ENCODE results near the gene LRCOL1. TPM values are rescaled to one million over a fixed set of nuclear protein-coding genes. Genes with fewer than 3 reads are reported as not detected.
A peak's percentile ranks its signal among the peaks of the same experiment; 100 is the strongest.

Gene LRCOL1
- total and polyA plus RNA-seq, 3 donors from 2014 or later: 0.81 to 1.6 TPM; not detected in 1

GRCh38 chr12:132566516-132567131 is 43.8 kb downstream of the LRCOL1 start:
- no peaks in the 10 kb centered on the region for H3K9me3 ChIP-seq
- no peak overlapping the region for H3K4me3 ChIP-seq
- no peak overlapping the region for H3K27ac ChIP-seq
- TF ChIP-seq POLR2A (IDR thresholded peaks at IDR 0.05): no peak
- TF ChIP-seq CTCF (IDR thresholded peaks at IDR 0.05): no peak
- H3K36me3 ChIP-seq (ENCODE audit: low read depth, missing control alignments): no peaks in the 10 kb centered on the region
- no peaks in the 10 kb centered on the region for H3K27me3 ChIP-seq
- intact Hi-C loops (cut with DNase I; ENCODE audit: low total_unique reads): no loop called here
- WGBS, 2 donors: 78 to 80% methylated on average over 5 to 25 of the region's 25 CpGs
- peak; percentile 50 for DNase-seq
- H3K4me1 ChIP-seq: no peaks in the 10 kb centered on the region

DNA sequence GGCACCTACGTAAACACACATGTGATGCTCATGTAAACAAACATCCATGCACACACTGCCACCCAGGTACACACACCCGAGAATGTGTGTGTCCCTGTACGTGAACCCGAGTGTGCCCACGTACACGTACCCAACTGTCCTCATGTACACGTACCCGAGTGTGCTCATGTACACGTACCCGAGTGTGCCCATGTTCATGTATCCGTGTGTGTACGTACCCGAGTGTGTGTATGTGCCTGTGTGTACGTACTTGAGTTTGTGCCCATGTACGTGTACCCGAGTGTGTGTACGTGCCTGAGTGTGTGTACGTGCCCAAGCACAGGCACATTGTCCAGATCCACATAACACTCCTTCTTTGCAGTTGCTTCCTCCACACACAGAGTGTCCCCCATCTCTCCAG is 45.0 kb downstream of the LRCOL1 start:
- no peak for DNase-seq
- WGBS, 2 donors: 94 to 99% methylated on average over 18 of the region's 18 CpGs
- TF ChIP-seq CTCF (IDR thresholded peaks at IDR 0.05) (no peak), POLR2A (IDR thresholded peaks at IDR 0.05) (no peak)
- H3K36me3 ChIP-seq (ENCODE audit: low read depth, missing control alignments): no peaks in the 10 kb centered on the region
- no peaks in the 10 kb centered on the region for H3K27me3 ChIP-seq
- H3K4me3 ChIP-seq: no peak overlapping the region
- peaks cover 10% of the 10 kb centered on the region for H3K4me1 ChIP-seq
- no peak overlapping the region for H3K27ac ChIP-seq
- no peaks in the 10 kb centered on the region for H3K9me3 ChIP-seq
- intact Hi-C loops (cut with DNase I; ENCODE audit: low total_unique reads): no loop called here

GRCh38 chr12:132563911-132564310 is 46.5 kb downstream of the LRCOL1 start:
- peaks cover 14% of the 10 kb centered on the region for H3K4me1 ChIP-seq
- no peak overlapping the region for H3K27ac ChIP-seq
- intact Hi-C loops (cut with DNase I; ENCODE audit: low total_unique reads): no loop called here
- TF ChIP-seq POLR2A (IDR thresholded peaks at IDR 0.05) (no peak), CTCF (IDR thresholded peaks at IDR 0.05) (no peak)
- no peaks in the 10 kb centered on the region for H3K36me3 ChIP-seq (ENCODE audit: low read depth, missing control alignments)
- WGBS, 2 donors: 97 to 100% methylated on average over 5 to 20 of the region's 20 CpGs
- no peaks in the 10 kb centered on the region for H3K27me3 ChIP-seq
- H3K9me3 ChIP-seq: no peaks in the 10 kb centered on the region
- DNase-seq: no peak
- no peak overlapping the region for H3K4me3 ChIP-seq

DNA sequence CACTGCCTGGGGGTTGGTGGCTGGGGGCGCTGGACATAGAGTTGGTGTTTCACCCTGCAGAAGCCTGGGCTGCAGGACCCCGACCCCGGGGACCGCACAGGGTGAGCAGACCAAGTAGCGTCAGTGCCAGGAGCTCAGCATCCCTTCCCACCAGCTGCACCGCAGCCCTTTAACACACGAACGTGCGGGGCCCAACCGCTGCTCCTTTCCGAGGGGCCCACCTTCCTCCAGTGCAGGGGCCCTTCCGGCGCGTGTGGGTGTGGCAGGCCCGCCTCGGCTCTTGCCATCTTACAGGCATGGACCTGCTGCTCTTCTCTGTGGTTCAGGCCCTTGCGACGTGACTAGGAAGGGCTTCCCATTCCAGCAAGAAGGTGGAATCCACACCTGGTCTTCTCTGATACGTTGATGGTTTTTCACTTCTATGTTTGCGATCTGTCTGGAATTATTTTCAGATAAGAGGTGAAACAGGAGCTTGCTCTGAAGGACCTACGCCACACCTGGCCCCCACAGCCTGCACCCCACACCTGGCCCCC is 47.8 kb downstream of the LRCOL1 start:
- Histone ChIP-seq H3K27me3 (no peaks in the 10 kb centered on the region), H3K4me1 (peaks cover 14% of the 10 kb centered on the region), H3K9me3 (no peaks in the 10 kb centered on the region), H3K36me3 (ENCODE audit: low read depth, missing control alignments) (no peaks in the 10 kb centered on the region), H3K4me3 (no peak overlapping the region), H3K27ac (no peak overlapping the region)
- DNase-seq: no peak
- no peak for TF ChIP-seq CTCF (IDR thresholded peaks at IDR 0.05)
- TF ChIP-seq POLR2A (IDR thresholded peaks at IDR 0.05): no peak
- intact Hi-C loops (cut with DNase I; ENCODE audit: low total_unique reads): no loop called here
- 81 to 86% methylated on average over 17 to 21 of the region's 21 CpGs for WGBS, 2 donors
